PC-3 (cell line): ENCODE data around the gene MYO1F. TPM values are rescaled to one million over a fixed set of nuclear protein-coding genes. Genes with fewer than 3 reads are reported as not detected.
"Not testable (repeated sequence)": the region's sequence is repeated elsewhere in the genome, so short reads cannot be mapped to it uniquely, and the experiment has no call there.

Experiments used
- ATAC-seq: fragments of 200-7000 bp; cut with Tn5 transposase; 2 replicates; pipeline ENCODE4 v1.9.1; 2020; ENCODE audit warnings: mild to moderate bottlenecking, moderate library complexity
- BruUV-seq: library from RNA; stranded (reverse); fragments of 400-500 nt; replicated peaks from 2 replicates; lab custom pipeline; 2021; lab: Mats Ljungman, UMichigan
- CTCF ChIA-PET: fragments of 300-600 bp; sonication (Branson Sonifier 250); formaldehyde crosslinking; loops from one replicate; lab custom pipeline; 2022; ENCODE audit warnings: antibody characterized with exemption; lab: Charles Lee
- POLR2A ChIA-PET: fragments of 300-600 bp; sonication (Branson Sonifier 250); formaldehyde crosslinking; loops from one replicate; lab custom pipeline; 2022; ENCODE audit warnings: antibody characterized with exemption; ENCODE audit not compliant: unreplicated experiment; lab: Charles Lee
- DNase-seq: peaks from one replicate; pipeline ENCODE4 v3.0.0-alpha.2; 2015
- H2AFZ ChIP-seq: fragments of 300-600 bp; sonication (generic); 2 replicates; pipeline ENCODE4 v1.6.0; 2016; ENCODE audit warnings: antibody characterized with exemption, low read length
- H3F3A ChIP-seq: fragments of 300-600 bp; sonication (generic); one replicate; pipeline ENCODE4 v1.6.0; 2017; ENCODE audit warnings: antibody characterized with exemption, low read length, control low read depth, mild to moderate bottlenecking; ENCODE audit not compliant: unreplicated experiment
- H3K27ac ChIP-seq: fragments of 300-600 bp; sonication (generic); 2 replicates; pipeline ENCODE4 v1.5.1; 2016; ENCODE audit warnings: mild to moderate bottlenecking, low read length
- H3K27me3 ChIP-seq: fragments of 300-600 bp; sonication (generic); 2 replicates; pipeline ENCODE4 v1.6.1; 2016; ENCODE audit warnings: low read length, mixed read lengths
- H3K36me3 ChIP-seq: fragments of 300-600 bp; sonication (generic); 2 replicates; pipeline ENCODE4 v1.6.1; 2016; ENCODE audit warnings: low read depth, mixed run types, low read length, mixed read lengths
- H3K4me1 ChIP-seq: fragments of 300-600 bp; sonication (generic); 2 replicates; pipeline ENCODE4 v1.5.1; 2016; ENCODE audit warnings: low read length; ENCODE audit not compliant: insufficient read depth
- H3K4me2 ChIP-seq: fragments of 300-600 bp; sonication (generic); 2 replicates; pipeline ENCODE4 v1.6.0; 2016; ENCODE audit warnings: low read length
- H3K4me3 ChIP-seq: fragments of 300-600 bp; sonication (generic); 2 replicates; pipeline ENCODE4 v1.5.1; 2016; ENCODE audit warnings: mild to moderate bottlenecking, low read length, mixed read lengths
- H3K79me2 ChIP-seq: fragments of 300-600 bp; sonication (generic); 2 replicates; pipeline ENCODE4 v1.6.1; 2017; ENCODE audit warnings: low read length, mixed read lengths
- H3K9ac ChIP-seq: fragments of 300-600 bp; sonication (generic); 2 replicates; pipeline ENCODE4 v1.6.0; 2016; ENCODE audit warnings: mild to moderate bottlenecking, low read length
- H3K9me2 ChIP-seq: fragments of 300-600 bp; sonication (generic); replicated peaks from 2 replicates; pipeline ENCODE4 v1.6.1; 2016; ENCODE audit warnings: mixed run types, low read length, mixed read lengths
- H3K9me3 ChIP-seq: fragments of 300-600 bp; sonication (generic); 2 replicates; pipeline ENCODE4 v1.6.1; 2016; ENCODE audit warnings: low read length, mixed read lengths
- H4K20me1 ChIP-seq: fragments of 300-600 bp; sonication (generic); 2 replicates; pipeline ENCODE4 v1.6.1; 2016; ENCODE audit warnings: low read length, mixed read lengths
- CTCF ChIP-seq: fragments of 300-600 bp; sonication (generic); conservative IDR thresholded peaks from 2 replicates; pipeline ENCODE4 v1.5.1; 2017; ENCODE audit warnings: antibody characterized with exemption, low read depth, mild to moderate bottlenecking, low read length
- EZH2 ChIP-seq: fragments of 300-600 bp; sonication (generic); IDR thresholded peaks from one replicate; pipeline ENCODE4 v1.6.1; 2017; ENCODE audit warnings: antibody characterized with exemption, mild to moderate bottlenecking, low read length; ENCODE audit not compliant: unreplicated experiment
- EZH2phosphoT487 ChIP-seq: fragments of 300-600 bp; sonication (generic); IDR thresholded peaks from 2 replicates; pipeline ENCODE4 v1.6.1; 2018; ENCODE audit warnings: mild to moderate bottlenecking, antibody characterized with exemption, low read length, borderline replicate concordance
- intact Hi-C: fragments of 100-400 bp; cut with micrococcal nuclease; formaldehyde crosslinking; loops from 2 replicates; pipeline ENCODE4 v1.9.0; 2023
- total RNA-seq: library from RNA; depleted of rRNA; stranded (reverse); fragments of >200 nt; gene quantifications from 2 replicates; pipeline ENCODE4 v1.2.3, GENCODE V29; 2014

The MYO1F gene
- total RNA-seq, 1 experiment from 2014 or later = 2.0 TPM

- ATAC-seq (0 out of 2 replicates have a peak, but pooled peaks have one; percentile 8), DNase-seq (peak; percentile 21)
- no peak overlapping the region for H3K4me3 ChIP-seq
- H3K9me3 ChIP-seq = no peaks in the 10 kb centered on the region
- ChIA-PET CTCF (interaction anchor here (0.5 kb wide), 2 partner anchors 72 to 152 kb away, joined by 8 to 15 read pairs; no protein-coding TSS in a partner anchor), POLR2A (no interaction called here)
- no peak overlapping the region for H3K4me2 ChIP-seq
- TF ChIP-seq EZH2phosphoT487 = no peak
- no peak for TF ChIP-seq CTCF
- no peak for TF ChIP-seq EZH2
- H3K27me3 ChIP-seq = no peaks in the 10 kb centered on the region
- H3F3A ChIP-seq = no peaks in the 10 kb centered on the region
- H2AFZ ChIP-seq = no peak overlapping the region
- no peak overlapping the region for H3K27ac ChIP-seq
- intact Hi-C loops = no loop called here
- H4K20me1 ChIP-seq = no peaks in the 10 kb centered on the region
- H3K36me3 ChIP-seq = no peaks in the 10 kb centered on the region; the same call in 1 of the 2 replicates
- H3K9me2 ChIP-seq = no peaks in the 10 kb centered on the region
- H3K9ac ChIP-seq = no peak overlapping the region
- peaks cover 5% of the 10 kb centered on the region; the same call in 1 of the 2 replicates for H3K4me1 ChIP-seq
- BruUV-seq = no TSS peak
- H3K79me2 ChIP-seq = no peaks in the 10 kb centered on the region
Measured at GRCh38 chr19:8576273-8576993, 809 bp downstream of the MYO1F start.

- ChIA-PET POLR2A (no interaction called here), CTCF (no interaction called here)
- intact Hi-C loops = no loop called here
- no peak overlapping the region for H3K4me2 ChIP-seq
- H3F3A ChIP-seq = no peaks in the 10 kb centered on the region
- no TSS peak for BruUV-seq
- H3K9me2 ChIP-seq = no peaks in the 10 kb centered on the region
- no peak overlapping the region for H3K27ac ChIP-seq
- no peak overlapping the region; the same call in 1 of the 2 replicates for H2AFZ ChIP-seq
- peaks cover 14% of the 10 kb centered on the region for H3K4me1 ChIP-seq
- H4K20me1 ChIP-seq = no peaks in the 10 kb centered on the region
- ATAC-seq (peak; percentile 7; the same call in 1 of the 2 replicates), DNase-seq (peak; percentile 49)
- no peaks in the 10 kb centered on the region for H3K9me3 ChIP-seq
- no peak overlapping the region for H3K9ac ChIP-seq
- H3K36me3 ChIP-seq = no peaks in the 10 kb centered on the region
- no peak for TF ChIP-seq EZH2
- no peak for TF ChIP-seq EZH2phosphoT487
- no peak for TF ChIP-seq CTCF
- H3K27me3 ChIP-seq = no peaks in the 10 kb centered on the region
- no peak overlapping the region for H3K4me3 ChIP-seq
- no peaks in the 10 kb centered on the region for H3K79me2 ChIP-seq
Measured at GRCh38 chr19:8575467-8575997, 1.7 kb downstream of the MYO1F start.

- H3K9me3 ChIP-seq, POLR2A ChIA-PET, H4K20me1 ChIP-seq, H3K79me2 ChIP-seq, H3K4me3 ChIP-seq, H3K9ac ChIP-seq, BruUV-seq, H3F3A ChIP-seq, H3K36me3 ChIP-seq, DNase-seq, H3K9me2 ChIP-seq, H3K27me3 ChIP-seq, intact Hi-C loops, H3K27ac ChIP-seq, H2AFZ ChIP-seq, H3K4me2 ChIP-seq, ATAC-seq, CTCF ChIA-PET: not testable (repeated sequence)
- H3K4me1 ChIP-seq = peaks cover 18% of the 10 kb centered on the region
Measured at GRCh38 chr19:8574619-8574922, 2.7 kb downstream of the MYO1F start.
